Trophoblast cell (in vitro differentiated cells and primary cell): ENCODE data around the gene TMEM258.

Experiments
- DNase-seq, 2 donors: peaks; one replicate each; pipeline ENCODE4 v3.0.0-alpha.2; 2016
- H2AFZ ChIP-seq: 2 replicates; pipeline ENCODE4 v1.6.1; 2013; ENCODE audit warnings: low read length, moderate library complexity, mild to moderate bottlenecking; ENCODE audit not compliant: insufficient read depth, poor library complexity
- H2AK5ac ChIP-seq: 2 replicates; pipeline ENCODE4 v1.6.1; 2013; ENCODE audit warnings: mild to moderate bottlenecking, low read length
- H2BK120ac ChIP-seq: 2 replicates; pipeline ENCODE4 v1.6.1; 2013; ENCODE audit warnings: low read length, mild to moderate bottlenecking, moderate library complexity; ENCODE audit not compliant: insufficient read depth, poor library complexity
- H2BK12ac ChIP-seq: 2 replicates; pipeline ENCODE4 v1.6.1; 2013; ENCODE audit warnings: mild to moderate bottlenecking, low read length, moderate library complexity
- H2BK5ac ChIP-seq: 2 replicates; pipeline ENCODE4 v1.6.1; 2013; ENCODE audit warnings: low read length, low read depth, moderate library complexity, mild to moderate bottlenecking; ENCODE audit not compliant: poor library complexity
- H3K14ac ChIP-seq: 2 replicates; pipeline ENCODE4 v1.6.1; 2013; ENCODE audit warnings: mild to moderate bottlenecking, low read length
- H3K18ac ChIP-seq: 2 replicates; pipeline ENCODE4 v1.6.1; 2013; ENCODE audit warnings: mild to moderate bottlenecking, low read length
- H3K23ac ChIP-seq: 2 replicates; pipeline ENCODE4 v1.6.1; 2013; ENCODE audit warnings: low read length
- H3K27ac ChIP-seq: 2 replicates; pipeline ENCODE4 v1.5.1; 2013; ENCODE audit warnings: low read depth, mild to moderate bottlenecking, inconsistent platforms, low read length, moderate library complexity
- H3K27me3 ChIP-seq: 2 replicates; pipeline ENCODE4 v1.6.1; 2013; ENCODE audit warnings: inconsistent platforms, mild to moderate bottlenecking, low read length, moderate library complexity; ENCODE audit not compliant: insufficient read depth
- H3K36me3 ChIP-seq, 2 experiments: 1 replicate in 1 of 2; 2 replicates in 1 of 2; pipeline ENCODE4 v1.6.1; 2013; ENCODE audit warnings: low read length in 2 of 2, mild to moderate bottlenecking in 2 of 2, moderate library complexity in 1 of 2; ENCODE audit not compliant: insufficient read depth in 2 of 2, control insufficient read depth in 1 of 2
- H3K4ac ChIP-seq: 2 replicates; pipeline ENCODE4 v1.6.1; 2013; ENCODE audit warnings: low read depth, mild to moderate bottlenecking, low read length, moderate library complexity
- H3K4me1 ChIP-seq, 2 experiments: 1 replicate in 1 of 2; 2 replicates in 1 of 2; pipeline ENCODE4 v1.6.1; 2013; ENCODE audit warnings: low read length in 2 of 2, mild to moderate bottlenecking in 2 of 2, moderate library complexity in 1 of 2; ENCODE audit not compliant: insufficient read depth in 2 of 2, control insufficient read depth in 1 of 2
- H3K4me2 ChIP-seq: 2 replicates; pipeline ENCODE4 v1.6.1; 2013; ENCODE audit warnings: inconsistent platforms, mild to moderate bottlenecking, low read length, moderate library complexity
- H3K4me3 ChIP-seq: 2 replicates; pipeline ENCODE4 v1.5.1; 2013; ENCODE audit warnings: mild to moderate bottlenecking, low read depth, low read length, inconsistent platforms
- H3K79me1 ChIP-seq: one replicate; pipeline ENCODE4 v1.6.1; 2013; ENCODE audit warnings: low read length
- H3K79me2 ChIP-seq: 2 replicates; pipeline ENCODE4 v1.6.1; 2013; ENCODE audit warnings: low read length, mild to moderate bottlenecking; ENCODE audit not compliant: control insufficient read depth, insufficient read depth, poor library complexity
- H3K9ac ChIP-seq: 2 replicates; pipeline ENCODE4 v1.6.1; 2013; ENCODE audit warnings: mild to moderate bottlenecking, low read length
- H3K9me3 ChIP-seq: 2 replicates; pipeline ENCODE4 v1.6.1; 2013; ENCODE audit warnings: low read depth, mild to moderate bottlenecking, control low read depth, inconsistent platforms, low read length; ENCODE audit not compliant: insufficient read depth
- H4K12ac ChIP-seq: 2 replicates; pipeline ENCODE4 v1.6.1; 2013; ENCODE audit warnings: low read depth, mild to moderate bottlenecking, low read length, moderate library complexity
- H4K8ac ChIP-seq: 2 replicates; pipeline ENCODE4 v1.6.1; 2013; ENCODE audit warnings: low read depth, mild to moderate bottlenecking, low read length, moderate library complexity
- H4K91ac ChIP-seq: one replicate; pipeline ENCODE4 v1.6.1; 2013; ENCODE audit warnings: low read depth, mild to moderate bottlenecking, low read length, moderate library complexity
- WGBS: extraction: QIAGEN DNeasy Blood & Tissue Kit; methylation state at CpG from one replicate; pipeline ENCODE4 v1.1.7; 2013; ENCODE audit warnings: missing lambda C conversion rate; ENCODE audit not compliant: insufficient read length, insufficient coverage; ENCODE audit errors: extremely low coverage; 5-methylcytosine and 5-hydroxymethylcytosine counted together

The TMEM258 gene

GRCh38 chr11:61747192-61747966 is 45.0 kb downstream of the TMEM258 start:
- Histone ChIP-seq H4K91ac (peak overlapping the region; percentile 11), H3K9me3 (no peaks in the 10 kb centered on the region), H2BK120ac (no peak overlapping the region), H3K18ac (no peak overlapping the region), H3K4me2 (no peak overlapping the region), H3K36me3 (no peaks in the 10 kb centered on the region), H3K4ac (no peak overlapping the region), H3K27ac (no peak overlapping the region), H2AFZ (no peak overlapping the region), H3K27me3 (no peaks in the 10 kb centered on the region), H3K23ac (no peak overlapping the region), H3K9ac (no peak overlapping the region), H2BK5ac (no peak overlapping the region), H2BK12ac (no peak overlapping the region), H4K8ac (peak overlapping the region; percentile 55), H3K79me1 (peaks cover 2% of the 10 kb centered on the region), H3K79me2 (no peaks in the 10 kb centered on the region), H4K12ac (no peak overlapping the region), H3K14ac (peak overlapping the region; percentile 5), H3K4me3 (no peak overlapping the region), H2AK5ac (peak overlapping the region; percentile 73), H3K4me1 (peaks cover 3 to 4% of the 10 kb centered on the region in 2 experiments)
- WGBS = no CpG with 5 or more reads among the region's 19 CpGs
- peak; percentile 66 to 83 for DNase-seq

GRCh38 chr11:61746442-61747191 is 45.8 kb downstream of the TMEM258 start:
- no peak overlapping the region for H3K27ac ChIP-seq
- H4K8ac ChIP-seq = no peak overlapping the region
- no peaks in the 10 kb centered on the region for H3K9me3 ChIP-seq
- H3K4me2 ChIP-seq = no peak overlapping the region
- H3K4me1 ChIP-seq = peaks cover 4 to 5% of the 10 kb centered on the region in 2 experiments
- H2AFZ ChIP-seq = no peak overlapping the region
- no peaks in the 10 kb centered on the region for H3K79me2 ChIP-seq
- no peak overlapping the region for H2BK12ac ChIP-seq
- no peak overlapping the region for H3K14ac ChIP-seq
- H4K12ac ChIP-seq = no peak overlapping the region
- H4K91ac ChIP-seq = no peak overlapping the region
- no peak overlapping the region for H3K9ac ChIP-seq
- H2BK5ac ChIP-seq = no peak overlapping the region
- no peak for DNase-seq
- H2BK120ac ChIP-seq = no peak overlapping the region
- H3K23ac ChIP-seq = no peak overlapping the region
- H3K18ac ChIP-seq = no peak overlapping the region
- no peaks in the 10 kb centered on the region for H3K27me3 ChIP-seq
- peaks cover 2% of the 10 kb centered on the region for H3K79me1 ChIP-seq
- no peak overlapping the region for H3K4me3 ChIP-seq
- WGBS = no CpG with 5 or more reads among the region's 19 CpGs
- no peak overlapping the region for H2AK5ac ChIP-seq
- no peaks in the 10 kb centered on the region for H3K36me3 ChIP-seq
- no peak overlapping the region for H3K4ac ChIP-seq

- peaks cover 4 to 5% of the 10 kb centered on the region in 2 experiments for H3K4me1 ChIP-seq
- no peak overlapping the region for H3K4me2 ChIP-seq
- no peak overlapping the region for H3K14ac ChIP-seq
- H4K12ac ChIP-seq = no peak overlapping the region
- WGBS = no CpG with 5 or more reads among the region's 15 CpGs
- no peak overlapping the region for H2BK5ac ChIP-seq
- no peak for DNase-seq
- H3K27ac ChIP-seq = no peak overlapping the region
- H3K4ac ChIP-seq = no peak overlapping the region
- H4K91ac ChIP-seq = no peak overlapping the region
- no peak overlapping the region for H3K18ac ChIP-seq
- H3K23ac ChIP-seq = no peak overlapping the region
- H2AK5ac ChIP-seq = no peak overlapping the region
- H2BK120ac ChIP-seq = no peak overlapping the region
- no peak overlapping the region for H3K4me3 ChIP-seq
- peaks cover 0 to 3% of the 10 kb centered on the region in 2 experiments for H3K36me3 ChIP-seq
- H3K79me1 ChIP-seq = peaks cover 2% of the 10 kb centered on the region
- H3K9ac ChIP-seq = no peak overlapping the region
- no peaks in the 10 kb centered on the region for H3K9me3 ChIP-seq
- H3K27me3 ChIP-seq = no peaks in the 10 kb centered on the region
- no peak overlapping the region for H2AFZ ChIP-seq
- no peak overlapping the region for H2BK12ac ChIP-seq
- no peaks in the 10 kb centered on the region for H3K79me2 ChIP-seq
- H4K8ac ChIP-seq = no peak overlapping the region
Observed at GRCh38 chr11:61745781-61746441, 46.5 kb downstream of the TMEM258 start.

- Histone ChIP-seq H3K79me2 (no peaks in the 10 kb centered on the region), H4K8ac (no peak overlapping the region), H3K27me3 (no peaks in the 10 kb centered on the region), H2BK5ac (no peak overlapping the region), H3K9ac (no peak overlapping the region), H4K12ac (no peak overlapping the region), H2BK12ac (no peak overlapping the region), H4K91ac (no peak overlapping the region), H3K4me3 (no peak overlapping the region), H3K23ac (no peak overlapping the region), H2AK5ac (no peak overlapping the region), H3K27ac (no peak overlapping the region), H3K18ac (no peak overlapping the region), H3K4me1 (peaks cover under 1 to 5% of the 10 kb centered on the region in 2 experiments), H2BK120ac (no peak overlapping the region), H3K14ac (no peak overlapping the region), H3K4me2 (no peak overlapping the region), H3K79me1 (peaks cover 2% of the 10 kb centered on the region), H2AFZ (no peak overlapping the region), H3K9me3 (no peaks in the 10 kb centered on the region), H3K36me3 (peaks cover 0 to 3% of the 10 kb centered on the region in 2 experiments), H3K4ac (no peak overlapping the region)
- WGBS = no CpG with 5 or more reads among the region's 10 CpGs
- DNase-seq = no peak
Observed at GRCh38 chr11:61744609-61745156, 47.7 kb downstream of the TMEM258 start.
